K562 (cell line): ENCODE data around the gene KLF5. TPM values are rescaled to one million over a fixed set of nuclear protein-coding genes. Genes with fewer than 3 reads are reported as not detected.

Source experiments
- ARID1B ChIP-seq: fragments of 450-650 bp; IDR thresholded peaks from 2 replicates; pipeline ENCODE4 v1.6.1; 2016; ENCODE audit warnings: antibody characterized with exemption, mild to moderate bottlenecking, inconsistent platforms
- FOXK1 ChIP-seq: sonication (generic); formaldehyde crosslinking; IDR thresholded peaks from 2 replicates; pipeline ENCODE4 v1.8.0; 2022; ENCODE audit warnings: missing genetic modification reagents, mild to moderate bottlenecking, borderline replicate concordance
- GABPA ChIP-seq: fragments of 200-800 bp; sonication (Bioruptor generic); conservative IDR thresholded peaks from 2 replicates; pipeline ENCODE4 v1.6.1; 2016; ENCODE audit warnings: low read depth, missing genetic modification characterization, missing compliant biosample characterization
- HMGN3 ChIP-seq: IDR thresholded peaks from 2 replicates; pipeline ENCODE4 v1.6.1; 2011; ENCODE audit warnings: borderline replicate concordance, low read depth, mild to moderate bottlenecking, mixed read lengths, low read length; ENCODE audit not compliant: insufficient read length; ENCODE audit errors: extremely low read depth
- LEF1 ChIP-seq: fragments of 450-650 bp; IDR thresholded peaks from 2 replicates; pipeline ENCODE4 v1.6.1; 2016; ENCODE audit warnings: mild to moderate bottlenecking
- MCM2 ChIP-seq: fragments of 450-650 bp; IDR thresholded peaks from 2 replicates; pipeline ENCODE4 v1.6.1; 2017; ENCODE audit warnings: low read depth, mild to moderate bottlenecking
- NFATC3 ChIP-seq: fragments of 450-650 bp; IDR thresholded peaks from 2 replicates; pipeline ENCODE4 v1.6.1; 2017; ENCODE audit warnings: mild to moderate bottlenecking
- PML ChIP-seq: IDR thresholded peaks from 2 replicates; pipeline ENCODE4 v1.6.1; 2012; ENCODE audit warnings: low read length, inconsistent platforms
- POLR2G ChIP-seq: fragments of 200-400 bp; formaldehyde crosslinking; IDR thresholded peaks from 2 replicates; pipeline ENCODE4 v1.6.1; 2017; ENCODE audit warnings: low read depth, mild to moderate bottlenecking, antibody characterized with exemption, low read length, moderate library complexity
- ZKSCAN1 ChIP-seq: fragments of 150-350 bp; IDR thresholded peaks from 2 replicates; pipeline ENCODE4 v1.6.1; 2016; ENCODE audit warnings: low read depth, low read length
- ZNF347 ChIP-seq: fragments of 450-650 bp; formaldehyde crosslinking; IDR thresholded peaks from 2 replicates; pipeline ENCODE4 v1.4.0; 2020; ENCODE audit warnings: low read depth, mild to moderate bottlenecking, moderate library complexity
- polyA plus RNA-seq, 8 experiments: library from polyadenylated mRNA; depleted of rRNA in 4 of 8; stranded (reverse) in 5 of 8; unstranded in 3 of 8; fragments of >200 nt; fragmentation: Nextera tagmentation in 2 of 8; fragmentation: Illumina TruSeq in 1 of 8; extraction: Ambion mirVana in 2 of 8; extraction: Trizol in 1 of 8; gene quantifications; 2 replicates each; pipeline versions ENCODE4 v1.2.1 to v1.2.3, GENCODE V29; 2011 to 2014; ENCODE audit warnings: inconsistent platforms in 1 of 8, missing spikeins in 1 of 8
- total RNA-seq, 7 experiments: library from RNA; depleted of rRNA in 6 of 7; stranded (reverse); fragments of >200 nt in 6 of 7; fragmentation: Illumina TruSeq in 2 of 7; extraction: Trizol in 2 of 7; gene quantifications; 2 replicates each; pipeline versions ENCODE4 v1.2.1 to v1.2.3, GENCODE V29; 2011 to 2021; ENCODE audit warnings: low replicate concordance in 1 of 7
- TF ChIP-seq, protein P1 (sequence below): fragments of 450-650 bp; IDR thresholded peaks from 2 replicates; pipeline ENCODE4 v1.7.1; 2018; ENCODE audit warnings: mild to moderate bottlenecking, low read depth; ENCODE audit not compliant: partially characterized antibody
- TF ChIP-seq, protein P2 (sequence below): fragments of 450-650 bp; IDR thresholded peaks from 2 replicates; pipeline ENCODE4 v1.6.1; 2016; ENCODE audit warnings: mild to moderate bottlenecking
- TF ChIP-seq, protein P3 (sequence below): fragments of 250-450 bp; sonication (Bioruptor Pico); IDR thresholded peaks from 2 replicates; pipeline ENCODE4 v1.4.0; 2020
- TF ChIP-seq, protein P4 (sequence below), 2 experiments: fragments of 450-650 bp in 1 of 2; sonication (generic) in 1 of 2; formaldehyde crosslinking in 1 of 2; IDR thresholded peaks in 1 of 2; conservative IDR thresholded peaks in 1 of 2; 2 replicates each; pipeline versions ENCODE4 v1.6.1 to v1.8.1; 2016 to 2023; ENCODE audit warnings: mild to moderate bottlenecking in 2 of 2, moderate library complexity in 2 of 2, inconsistent platforms in 1 of 2, missing genetic modification reagents in 1 of 2

KLF5 gene
- total and polyA plus RNA-seq, 9 of the 15 experiments (the other 6 are each of a cell fraction or from before 2014, with no cell fraction given) = 0.17 to 1.0 (median 0.36) TPM

DNA sequence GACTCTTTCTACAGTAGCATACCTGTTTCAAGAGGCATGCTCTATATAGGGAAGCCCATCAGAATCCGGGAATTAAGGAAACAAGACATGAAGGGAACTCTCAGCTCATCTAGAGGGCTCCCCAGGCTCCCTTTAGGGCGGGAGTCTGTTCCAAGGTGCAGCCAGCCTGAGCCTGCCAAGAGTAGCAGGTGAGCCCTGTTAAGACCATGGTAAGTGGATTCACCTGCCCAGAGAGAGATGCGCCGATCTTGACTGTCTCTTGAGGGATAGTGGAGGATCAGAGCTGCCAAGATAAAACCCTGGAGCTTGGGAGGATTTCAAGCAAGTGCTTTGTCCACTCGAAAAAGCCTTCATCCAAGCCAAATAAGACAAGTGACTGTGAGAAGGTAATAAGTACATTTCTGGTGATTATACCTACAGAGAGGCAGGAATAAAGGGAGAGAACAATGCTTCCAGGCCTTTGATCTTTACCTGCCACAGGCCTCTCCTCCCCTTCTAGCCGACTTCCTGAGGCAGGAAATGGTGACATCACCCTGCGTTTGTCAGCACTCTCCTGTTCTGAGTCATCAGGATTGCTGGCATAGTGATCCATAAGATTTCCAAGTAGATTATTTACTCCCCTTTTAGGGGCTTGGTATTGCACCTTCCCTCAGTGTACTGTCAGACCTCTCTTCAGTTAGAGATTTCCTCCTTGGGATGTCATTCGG lies 31.5 kb downstream of the KLF5 start (continued):
- TF ChIP-seq, protein P1, sequence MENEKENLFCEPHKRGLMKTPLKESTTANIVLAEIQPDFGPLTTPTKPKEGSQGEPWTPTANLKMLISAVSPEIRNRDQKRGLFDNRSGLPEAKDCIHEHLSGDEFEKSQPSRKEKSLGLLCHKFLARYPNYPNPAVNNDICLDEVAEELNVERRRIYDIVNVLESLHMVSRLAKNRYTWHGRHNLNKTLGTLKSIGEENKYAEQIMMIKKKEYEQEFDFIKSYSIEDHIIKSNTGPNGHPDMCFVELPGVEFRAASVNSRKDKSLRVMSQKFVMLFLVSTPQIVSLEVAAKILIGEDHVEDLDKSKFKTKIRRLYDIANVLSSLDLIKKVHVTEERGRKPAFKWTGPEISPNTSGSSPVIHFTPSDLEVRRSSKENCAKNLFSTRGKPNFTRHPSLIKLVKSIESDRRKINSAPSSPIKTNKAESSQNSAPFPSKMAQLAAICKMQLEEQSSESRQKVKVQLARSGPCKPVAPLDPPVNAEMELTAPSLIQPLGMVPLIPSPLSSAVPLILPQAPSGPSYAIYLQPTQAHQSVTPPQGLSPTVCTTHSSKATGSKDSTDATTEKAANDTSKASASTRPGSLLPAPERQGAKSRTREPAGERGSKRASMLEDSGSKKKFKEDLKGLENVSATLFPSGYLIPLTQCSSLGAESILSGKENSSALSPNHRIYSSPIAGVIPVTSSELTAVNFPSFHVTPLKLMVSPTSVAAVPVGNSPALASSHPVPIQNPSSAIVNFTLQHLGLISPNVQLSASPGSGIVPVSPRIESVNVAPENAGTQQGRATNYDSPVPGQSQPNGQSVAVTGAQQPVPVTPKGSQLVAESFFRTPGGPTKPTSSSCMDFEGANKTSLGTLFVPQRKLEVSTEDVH = no peak
- TF ChIP-seq ZKSCAN1 = no peak
- 0 out of 2 replicates have a peak, but pooled peaks have one; percentile 36 for TF ChIP-seq GABPA
- no peak for TF ChIP-seq POLR2G
- peak; percentile 72 for TF ChIP-seq ARID1B
- no peak for TF ChIP-seq MCM2
- TF ChIP-seq, protein P2, sequence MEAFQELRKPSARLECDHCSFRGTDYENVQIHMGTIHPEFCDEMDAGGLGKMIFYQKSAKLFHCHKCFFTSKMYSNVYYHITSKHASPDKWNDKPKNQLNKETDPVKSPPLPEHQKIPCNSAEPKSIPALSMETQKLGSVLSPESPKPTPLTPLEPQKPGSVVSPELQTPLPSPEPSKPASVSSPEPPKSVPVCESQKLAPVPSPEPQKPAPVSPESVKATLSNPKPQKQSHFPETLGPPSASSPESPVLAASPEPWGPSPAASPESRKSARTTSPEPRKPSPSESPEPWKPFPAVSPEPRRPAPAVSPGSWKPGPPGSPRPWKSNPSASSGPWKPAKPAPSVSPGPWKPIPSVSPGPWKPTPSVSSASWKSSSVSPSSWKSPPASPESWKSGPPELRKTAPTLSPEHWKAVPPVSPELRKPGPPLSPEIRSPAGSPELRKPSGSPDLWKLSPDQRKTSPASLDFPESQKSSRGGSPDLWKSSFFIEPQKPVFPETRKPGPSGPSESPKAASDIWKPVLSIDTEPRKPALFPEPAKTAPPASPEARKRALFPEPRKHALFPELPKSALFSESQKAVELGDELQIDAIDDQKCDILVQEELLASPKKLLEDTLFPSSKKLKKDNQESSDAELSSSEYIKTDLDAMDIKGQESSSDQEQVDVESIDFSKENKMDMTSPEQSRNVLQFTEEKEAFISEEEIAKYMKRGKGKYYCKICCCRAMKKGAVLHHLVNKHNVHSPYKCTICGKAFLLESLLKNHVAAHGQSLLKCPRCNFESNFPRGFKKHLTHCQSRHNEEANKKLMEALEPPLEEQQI = no peak
- no peak for TF ChIP-seq HMGN3
- no peak for TF ChIP-seq FOXK1
- no peak for TF ChIP-seq ZNF347
- TF ChIP-seq NFATC3 = no peak
- TF ChIP-seq, protein P3, sequence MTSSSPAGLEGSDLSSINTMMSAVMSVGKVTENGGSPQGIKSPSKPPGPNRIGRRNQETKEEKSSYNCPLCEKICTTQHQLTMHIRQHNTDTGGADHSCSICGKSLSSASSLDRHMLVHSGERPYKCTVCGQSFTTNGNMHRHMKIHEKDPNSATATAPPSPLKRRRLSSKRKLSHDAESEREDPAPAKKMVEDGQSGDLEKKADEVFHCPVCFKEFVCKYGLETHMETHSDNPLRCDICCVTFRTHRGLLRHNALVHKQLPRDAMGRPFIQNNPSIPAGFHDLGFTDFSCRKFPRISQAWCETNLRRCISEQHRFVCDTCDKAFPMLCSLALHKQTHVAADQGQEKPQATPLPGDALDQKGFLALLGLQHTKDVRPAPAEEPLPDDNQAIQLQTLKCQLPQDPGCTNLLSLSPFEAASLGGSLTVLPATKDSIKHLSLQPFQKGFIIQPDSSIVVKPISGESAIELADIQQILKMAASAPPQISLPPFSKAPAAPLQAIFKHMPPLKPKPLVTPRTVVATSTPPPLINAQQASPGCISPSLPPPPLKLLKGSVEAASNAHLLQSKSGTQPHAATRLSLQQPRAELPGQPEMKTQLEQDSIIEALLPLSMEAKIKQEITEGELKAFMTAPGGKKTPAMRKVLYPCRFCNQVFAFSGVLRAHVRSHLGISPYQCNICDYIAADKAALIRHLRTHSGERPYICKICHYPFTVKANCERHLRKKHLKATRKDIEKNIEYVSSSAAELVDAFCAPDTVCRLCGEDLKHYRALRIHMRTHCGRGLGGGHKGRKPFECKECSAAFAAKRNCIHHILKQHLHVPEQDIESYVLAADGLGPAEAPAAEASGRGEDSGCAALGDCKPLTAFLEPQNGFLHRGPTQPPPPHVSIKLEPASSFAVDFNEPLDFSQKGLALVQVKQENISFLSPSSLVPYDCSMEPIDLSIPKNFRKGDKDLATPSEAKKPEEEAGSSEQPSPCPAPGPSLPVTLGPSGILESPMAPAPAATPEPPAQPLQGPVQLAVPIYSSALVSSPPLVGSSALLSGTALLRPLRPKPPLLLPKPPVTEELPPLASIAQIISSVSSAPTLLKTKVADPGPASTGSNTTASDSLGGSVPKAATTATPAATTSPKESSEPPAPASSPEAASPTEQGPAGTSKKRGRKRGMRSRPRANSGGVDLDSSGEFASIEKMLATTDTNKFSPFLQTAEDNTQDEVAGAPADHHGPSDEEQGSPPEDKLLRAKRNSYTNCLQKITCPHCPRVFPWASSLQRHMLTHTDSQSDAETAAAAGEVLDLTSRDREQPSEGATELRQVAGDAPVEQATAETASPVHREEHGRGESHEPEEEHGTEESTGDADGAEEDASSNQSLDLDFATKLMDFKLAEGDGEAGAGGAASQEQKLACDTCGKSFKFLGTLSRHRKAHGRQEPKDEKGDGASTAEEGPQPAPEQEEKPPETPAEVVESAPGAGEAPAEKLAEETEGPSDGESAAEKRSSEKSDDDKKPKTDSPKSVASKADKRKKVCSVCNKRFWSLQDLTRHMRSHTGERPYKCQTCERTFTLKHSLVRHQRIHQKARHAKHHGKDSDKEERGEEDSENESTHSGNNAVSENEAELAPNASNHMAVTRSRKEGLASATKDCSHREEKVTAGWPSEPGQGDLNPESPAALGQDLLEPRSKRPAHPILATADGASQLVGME = no peak
- TF ChIP-seq, protein P4, sequence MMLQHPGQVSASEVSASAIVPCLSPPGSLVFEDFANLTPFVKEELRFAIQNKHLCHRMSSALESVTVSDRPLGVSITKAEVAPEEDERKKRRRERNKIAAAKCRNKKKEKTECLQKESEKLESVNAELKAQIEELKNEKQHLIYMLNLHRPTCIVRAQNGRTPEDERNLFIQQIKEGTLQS (IDR thresholded peaks at IDR 0.05) = peak; percentile 97
- TF ChIP-seq, protein P4 (CRISPR knock-in tag; conservative IDR thresholded peaks at IDR 0.05) = no peak
- no peak for TF ChIP-seq PML
- peak; percentile 94 for TF ChIP-seq LEF1
